ENCODE measurements around the gene PCSK2. TPM values are rescaled to one million over a fixed set of nuclear protein-coding genes. Genes with fewer than 3 reads are reported as not detected.

PCSK2 gene
- total RNA-seq, 1 donor from 2014 or later = 46.4 TPM

GRCh38 chr20:17202030-17202429 lies 24.8 kb upstream of the PCSK2 start:
- no peak overlapping the region for H3K4me3 Mint-ChIP-seq

DNA sequence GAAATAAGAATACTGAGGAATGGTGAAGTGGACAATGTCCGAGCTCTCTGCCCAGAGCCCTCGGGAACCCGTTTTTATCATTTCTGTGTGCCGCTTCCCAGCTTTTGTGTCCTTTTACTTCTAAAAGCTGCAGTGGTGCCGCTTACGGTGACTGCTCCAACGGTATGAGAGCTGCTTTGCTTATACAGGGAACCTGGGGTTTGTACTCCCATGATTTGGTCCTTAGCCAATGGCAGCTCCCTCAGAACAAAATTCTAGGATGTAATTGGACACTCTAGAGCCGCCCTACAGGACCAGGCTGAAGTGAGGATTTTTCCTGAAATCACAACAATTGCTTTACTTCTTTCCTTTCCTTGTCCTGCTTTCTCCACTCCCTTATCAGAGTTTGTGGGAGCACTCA lies 24.2 kb upstream of the PCSK2 start:
- Mint-ChIP-seq H3K4me1 (ENCODE audit: unreplicated experiment) (no peaks in the 10 kb centered on the region), H3K27me3 (peaks cover 47% of the 10 kb centered on the region), H3K9me3 (no peaks in the 10 kb centered on the region), H3K27ac (no peak overlapping the region), H3K4me3 (no peak overlapping the region), H3K36me3 (no peaks in the 10 kb centered on the region)
- no peak for TF ChIP-seq CTCF (conservative IDR thresholded peaks at IDR 0.05)
- no peak for DNase-seq (ENCODE audit: extremely low spot score, unreplicated experiment)

More at GRCh38 chr20:17202030-17202429, 24.8 kb upstream of the PCSK2 start:
- H3K27me3 Mint-ChIP-seq = peaks cover 47% of the 10 kb centered on the region
- no peaks in the 10 kb centered on the region for H3K4me1 Mint-ChIP-seq (ENCODE audit: unreplicated experiment)
- no peaks in the 10 kb centered on the region for H3K36me3 Mint-ChIP-seq
- no peak overlapping the region for H3K27ac Mint-ChIP-seq
- no peak for TF ChIP-seq CTCF (conservative IDR thresholded peaks at IDR 0.05)
- H3K9me3 Mint-ChIP-seq = no peaks in the 10 kb centered on the region
- no peak for DNase-seq (ENCODE audit: extremely low spot score, unreplicated experiment)

DNA sequence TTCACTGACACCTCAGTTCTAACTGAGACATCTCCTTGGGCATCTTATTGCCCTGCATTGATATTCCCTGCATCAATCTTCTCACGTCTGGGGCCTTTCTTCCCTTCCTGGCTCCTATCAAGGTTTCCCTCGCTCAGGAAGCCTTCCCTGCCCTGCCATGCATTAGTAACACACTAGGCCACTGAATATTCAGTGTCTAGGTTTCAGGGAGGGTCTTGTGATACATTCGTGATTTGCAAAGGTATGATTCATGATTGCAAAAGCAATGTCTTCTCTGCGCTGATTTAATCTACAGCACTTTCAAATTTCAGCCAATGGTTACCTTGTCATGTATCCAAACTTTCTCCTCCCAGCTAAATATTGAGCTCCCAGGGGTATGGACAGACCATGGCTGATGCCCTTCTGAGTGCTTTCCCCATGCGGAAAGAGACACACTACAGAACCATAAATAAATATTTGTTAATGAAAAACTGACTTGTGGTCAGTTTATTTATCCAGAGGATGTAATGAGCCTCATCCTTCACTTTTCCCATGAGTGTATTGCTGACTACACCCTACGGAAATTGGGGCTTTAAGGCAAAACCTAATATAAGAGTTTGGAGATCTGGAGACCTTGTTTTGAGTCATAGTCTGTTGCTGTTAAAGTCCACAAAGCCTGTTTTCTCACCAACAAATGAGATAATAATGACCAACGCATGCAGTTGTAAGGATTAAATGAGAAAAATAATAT lies 21.6 kb upstream of the PCSK2 start:
- no peaks in the 10 kb centered on the region for H3K4me1 Mint-ChIP-seq (ENCODE audit: unreplicated experiment)
- no peak overlapping the region for H3K4me3 Mint-ChIP-seq
- no peaks in the 10 kb centered on the region for H3K36me3 Mint-ChIP-seq
- no peak for DNase-seq (ENCODE audit: extremely low spot score, unreplicated experiment)
- no peak for TF ChIP-seq CTCF (conservative IDR thresholded peaks at IDR 0.05)
- H3K27me3 Mint-ChIP-seq = peaks cover 33% of the 10 kb centered on the region
- H3K9me3 Mint-ChIP-seq = no peaks in the 10 kb centered on the region
- no peak overlapping the region for H3K27ac Mint-ChIP-seq

GRCh38 chr20:17210387-17210786 lies 16.5 kb upstream of the PCSK2 start:
- H3K27me3 Mint-ChIP-seq = peaks cover 20% of the 10 kb centered on the region
- H3K4me3 Mint-ChIP-seq = no peak overlapping the region
- no peak overlapping the region for H3K27ac Mint-ChIP-seq
- H3K4me1 Mint-ChIP-seq (ENCODE audit: unreplicated experiment) = no peaks in the 10 kb centered on the region
- no peaks in the 10 kb centered on the region for H3K9me3 Mint-ChIP-seq
- DNase-seq (ENCODE audit: extremely low spot score, unreplicated experiment) = no peak
- no peaks in the 10 kb centered on the region for H3K36me3 Mint-ChIP-seq
- no peak for TF ChIP-seq CTCF (conservative IDR thresholded peaks at IDR 0.05)

- no peaks in the 10 kb centered on the region for H3K9me3 Mint-ChIP-seq
- no peak for TF ChIP-seq CTCF (conservative IDR thresholded peaks at IDR 0.05)
- no peak overlapping the region for H3K27ac Mint-ChIP-seq
- no peaks in the 10 kb centered on the region for H3K36me3 Mint-ChIP-seq
- no peaks in the 10 kb centered on the region for H3K4me1 Mint-ChIP-seq (ENCODE audit: unreplicated experiment)
- no peak overlapping the region for H3K4me3 Mint-ChIP-seq
- peaks cover 23% of the 10 kb centered on the region for H3K27me3 Mint-ChIP-seq
- no peak for DNase-seq (ENCODE audit: extremely low spot score, unreplicated experiment)
Observed at GRCh38 chr20:17210983-17211382, 15.9 kb upstream of the PCSK2 start.
